HG03432 (cell line): Measurements from ENCODE around the gene ZBTB40.

ENCODE experiments used
- ATAC-seq: cut with Tn5 transposase; IDR thresholded peaks from one replicate; pipeline ENCODE4 v1.9.1; 2021; ENCODE audit warnings: mild to moderate bottlenecking, moderate library complexity; ENCODE audit not compliant: unreplicated experiment

The ZBTB40 gene

GRCh38 chr1:22553991-22554522 is 102.4 kb downstream of the ZBTB40 start:
- no peak for ATAC-seq

- ATAC-seq, result no peak
Observed at GRCh38 chr1:22555371-22555656, 103.7 kb downstream of the ZBTB40 start.

- no peak for ATAC-seq
Observed at GRCh38 chr1:22556391-22557104, 104.9 kb downstream of the ZBTB40 start.

GRCh38 chr1:22557341-22557950 is 105.8 kb downstream of the ZBTB40 start:
- no peak for ATAC-seq

- ATAC-seq, result no peak
Observed at GRCh38 chr1:22562584-22563583, 111.2 kb downstream of the ZBTB40 start, which contains the start of gene EPHA8. TSS of gene EPHA8 (plus strand) at chr1:22563489. CDS start at chr1:22563636, 147 bp downstream.

GRCh38 chr1:22563671-22564602 is 112.3 kb downstream of the ZBTB40 start:
- no peak for ATAC-seq

GRCh38 chr1:22566161-22566560 is 114.5 kb downstream of the ZBTB40 start:
- ATAC-seq, result no peak

- no peak for ATAC-seq
Observed at GRCh38 chr1:22567197-22567596, 115.5 kb downstream of the ZBTB40 start.

GRCh38 chr1:22567994-22568393 is 116.3 kb downstream of the ZBTB40 start:
- ATAC-seq, result no peak

- ATAC-seq, result no peak
Observed at GRCh38 chr1:22569269-22569668, 117.6 kb downstream of the ZBTB40 start.

- no peak for ATAC-seq
Observed at GRCh38 chr1:22570140-22570909, 118.7 kb downstream of the ZBTB40 start.

GRCh38 chr1:22572818-22573217 is 121.2 kb downstream of the ZBTB40 start:
- ATAC-seq, result no peak

- no peak for ATAC-seq
Observed at GRCh38 chr1:22573237-22573636, 121.6 kb downstream of the ZBTB40 start.

- ATAC-seq, result no peak
Observed at GRCh38 chr1:22575532-22576149, 124.0 kb downstream of the ZBTB40 start.

- no peak for ATAC-seq
Observed at GRCh38 chr1:22576150-22576544, 124.5 kb downstream of the ZBTB40 start.

GRCh38 chr1:22576617-22577016 is 125.0 kb downstream of the ZBTB40 start:
- no peak for ATAC-seq

- no peak for ATAC-seq
Observed at GRCh38 chr1:22578732-22579361, 127.2 kb downstream of the ZBTB40 start.

GRCh38 chr1:22579541-22580155 is 128.0 kb downstream of the ZBTB40 start:
- ATAC-seq, result no peak
